Measurements from ENCODE around the gene EGR4.

- TF ChIP-seq POLR2AphosphoS5 (IDR thresholded peaks at IDR 0.05; ENCODE audit: low read depth, low read length), result no peak
- no peak for TF ChIP-seq GABPA (IDR thresholded peaks at IDR 0.05; ENCODE audit: low read depth)
- TF ChIP-seq SIN3A (IDR thresholded peaks at IDR 0.05; ENCODE audit: borderline replicate concordance, low read depth, low read length), result no peak
- TF ChIP-seq TCF12 (IDR thresholded peaks at IDR 0.05), result no peak
- TF ChIP-seq FOXJ3 (CRISPR knock-in tag; IDR thresholded peaks at IDR 0.05), result no peak
- no peak for TF ChIP-seq RAD21 (IDR thresholded peaks at IDR 0.05; ENCODE audit: low read length)
- no peak for TF ChIP-seq TAF1 (IDR thresholded peaks at IDR 0.05; ENCODE audit: borderline replicate concordance, low read depth, low read length)
- no peak for TF ChIP-seq YY1 (IDR thresholded peaks at IDR 0.05; ENCODE audit: low read depth)
- TF ChIP-seq EP300 (IDR thresholded peaks at IDR 0.05; ENCODE audit: borderline replicate concordance in 1 of 2, low read depth in 1 of 2, low read length in 1 of 2), result no peak
- TF ChIP-seq PBX3 (IDR thresholded peaks at IDR 0.05), result no peak
- no peak for TF ChIP-seq SMC3 (IDR thresholded peaks at IDR 0.05; ENCODE audit: low read depth, low read length)
Observed at GRCh38 chr2:73263540-73264331, 29.6 kb downstream of the EGR4 start.
